ENCODE measurements around the gene NACC2.

Gene NACC2

DNA sequence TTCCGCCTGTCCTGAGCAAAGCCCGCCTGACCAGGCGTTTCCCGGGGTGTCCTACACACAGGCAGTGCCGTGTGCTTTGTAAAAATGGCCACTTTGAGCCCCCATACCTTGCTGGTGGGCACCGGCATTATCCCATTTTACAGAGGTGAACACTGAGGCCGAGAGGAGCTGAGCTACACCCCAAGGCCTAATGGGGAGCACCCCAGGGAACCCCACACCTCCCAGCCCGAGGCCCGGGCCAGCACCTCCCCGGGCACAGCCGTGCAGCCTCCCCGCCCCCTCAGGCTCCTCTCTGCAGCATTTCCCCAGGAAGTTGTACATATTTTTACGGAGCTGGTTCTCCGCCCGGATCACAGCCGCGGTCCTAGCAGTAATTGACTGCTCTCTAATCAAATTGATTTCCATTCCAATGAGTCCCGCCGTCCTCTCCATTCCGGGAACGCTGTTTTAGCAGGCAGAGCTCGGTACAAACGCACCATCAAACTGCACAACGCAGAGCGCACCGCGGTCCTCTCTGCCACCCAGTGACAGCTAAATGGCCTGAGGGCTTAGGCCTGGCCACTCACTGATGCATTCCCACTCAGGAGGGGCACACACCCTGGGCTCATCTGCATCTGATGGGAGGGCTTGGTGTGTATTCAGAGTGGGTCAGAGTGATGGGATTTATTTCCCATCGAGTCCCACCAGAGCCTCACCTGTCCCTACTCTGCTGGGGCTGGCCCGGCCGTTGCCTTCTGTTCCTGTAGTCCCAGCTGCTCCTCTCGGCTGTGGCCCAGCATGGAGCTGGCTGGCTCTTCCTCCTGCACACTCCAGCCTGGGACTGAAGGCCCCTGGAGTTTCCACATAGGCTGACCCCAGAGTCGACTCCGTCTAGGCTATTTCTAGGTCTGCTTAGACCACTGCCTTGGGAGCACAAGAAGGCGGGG, 97.7 kb downstream of the NACC2 start:
- no peak for DNase-seq (ENCODE audit: low read depth in 1 of 2, low spot score in 1 of 2)

DNA sequence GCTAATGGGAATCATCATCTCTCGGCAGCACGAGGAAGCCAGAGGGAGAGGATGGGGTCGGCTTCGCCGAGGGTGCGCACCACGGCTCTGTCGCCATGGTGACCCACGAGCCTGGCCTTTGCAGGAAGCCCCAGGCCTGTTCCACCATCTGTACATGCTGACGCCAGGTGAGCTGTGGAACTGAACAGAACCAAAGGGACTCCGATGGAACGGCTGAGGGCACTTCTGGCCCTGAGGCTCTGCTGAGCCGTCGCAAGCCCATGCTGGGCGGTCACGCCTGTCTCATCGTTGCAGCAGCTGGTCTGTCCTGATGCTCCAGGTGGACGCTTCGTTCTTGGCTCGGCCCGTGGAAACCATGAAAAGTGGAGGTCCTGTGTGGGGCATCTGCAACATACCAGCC, 99.3 kb downstream of the NACC2 start:
- no peak for DNase-seq (ENCODE audit: low read depth in 1 of 2, low spot score in 1 of 2)

GRCh38 chr9:135994501-135995192, 100.4 kb downstream of the NACC2 start:
- DNase-seq (ENCODE audit: low read depth in 1 of 2, low spot score in 1 of 2) = no peak

- DNase-seq (ENCODE audit: low read depth in 1 of 2, low spot score in 1 of 2) = no peak
Measured at GRCh38 chr9:135993765-135994500, 101.2 kb downstream of the NACC2 start.

DNA sequence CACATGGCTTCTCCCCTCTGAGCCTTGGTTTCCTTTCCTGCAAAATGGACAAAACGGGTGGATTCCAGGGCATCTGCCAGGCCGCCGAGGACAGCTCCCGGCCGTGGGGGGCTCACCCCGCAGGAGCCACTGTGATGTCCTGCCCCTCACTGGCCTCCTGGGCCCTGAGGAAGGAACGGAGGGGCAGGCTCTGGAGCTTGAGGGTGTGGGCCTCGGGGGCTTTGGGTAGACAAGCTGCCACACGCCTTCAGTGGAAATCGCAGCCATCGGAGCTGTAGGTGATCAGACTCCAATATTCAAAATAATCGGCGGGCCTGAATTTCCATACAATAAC, 101.7 kb downstream of the NACC2 start:
- no peak for DNase-seq (ENCODE audit: low read depth in 1 of 2, low spot score in 1 of 2)

GRCh38 chr9:135992486-135993408, 102.3 kb downstream of the NACC2 start:
- DNase-seq (ENCODE audit: low read depth in 1 of 2, low spot score in 1 of 2) = no peak

GRCh38 chr9:135991771-135992170, 103.3 kb downstream of the NACC2 start:
- no peak for DNase-seq (ENCODE audit: low read depth in 1 of 2, low spot score in 1 of 2)

- peak in 1 of 2 donors; percentile 34 for DNase-seq (ENCODE audit: low read depth in 1 of 2, low spot score in 1 of 2)
Measured at GRCh38 chr9:135990468-135991429, 104.3 kb downstream of the NACC2 start.

DNA sequence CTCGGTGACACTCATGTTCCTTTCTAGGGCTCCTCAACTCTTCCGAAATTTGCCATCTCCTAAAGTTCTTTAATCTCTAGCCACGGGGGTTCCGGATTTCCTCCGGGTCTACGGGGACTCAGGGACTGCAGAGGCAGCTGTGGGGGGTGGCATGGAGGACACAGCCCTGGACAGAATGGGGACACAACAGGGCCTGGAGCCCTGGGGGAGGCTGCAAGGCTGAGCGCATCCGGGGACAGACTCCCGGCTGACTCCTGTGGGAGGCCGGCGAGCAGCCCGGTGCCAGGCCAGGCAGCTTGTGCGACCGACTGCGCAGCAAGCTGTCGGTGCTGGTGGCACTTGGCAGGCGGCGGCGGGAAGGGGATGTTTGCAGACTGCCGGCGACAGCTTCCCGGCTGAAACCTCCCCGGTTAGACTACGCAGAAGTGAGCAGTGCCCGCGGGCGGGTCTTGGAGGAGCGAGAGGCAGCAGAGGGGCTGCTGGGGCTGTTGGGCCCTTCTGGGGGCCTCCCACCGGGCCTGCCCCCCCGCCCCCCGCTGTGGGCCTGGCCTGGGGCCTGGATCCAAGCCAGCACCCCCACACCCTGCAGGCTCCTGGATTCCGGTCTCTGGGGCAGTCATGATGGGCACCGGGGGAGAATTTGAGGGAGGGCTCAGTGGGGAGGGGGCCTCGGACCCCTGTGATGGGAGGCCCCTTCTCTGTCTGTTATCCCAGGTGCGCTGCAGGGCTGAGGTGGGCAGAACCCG, 105.2 kb downstream of the NACC2 start:
- DNase-seq (ENCODE audit: low read depth in 1 of 2, low spot score in 1 of 2) = no peak

GRCh38 chr9:135989157-135989556, 105.9 kb downstream of the NACC2 start:
- no peak for DNase-seq (ENCODE audit: low read depth in 1 of 2, low spot score in 1 of 2)

DNA sequence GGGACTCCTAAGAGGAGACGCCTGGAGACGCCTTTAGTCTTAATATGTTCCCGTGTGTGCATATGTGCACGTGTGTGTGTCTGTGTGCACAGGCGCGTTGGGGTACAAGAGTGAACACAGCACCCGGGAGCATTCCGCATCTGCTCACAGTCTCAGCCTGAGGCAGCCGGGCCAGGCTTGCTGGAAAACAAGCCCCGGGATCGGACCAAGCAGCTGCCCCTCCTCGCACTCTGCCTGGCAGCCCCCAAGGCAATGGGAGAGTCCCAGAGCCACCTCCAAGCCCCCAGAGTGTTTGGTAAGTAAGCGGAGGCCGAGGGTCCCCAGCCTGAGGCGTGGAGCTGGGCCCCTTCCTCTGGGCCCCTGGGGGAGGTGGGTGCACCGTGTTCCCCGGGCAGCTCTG, 106.6 kb downstream of the NACC2 start:
- DNase-seq (ENCODE audit: low read depth in 1 of 2, low spot score in 1 of 2) = no peak

DNA sequence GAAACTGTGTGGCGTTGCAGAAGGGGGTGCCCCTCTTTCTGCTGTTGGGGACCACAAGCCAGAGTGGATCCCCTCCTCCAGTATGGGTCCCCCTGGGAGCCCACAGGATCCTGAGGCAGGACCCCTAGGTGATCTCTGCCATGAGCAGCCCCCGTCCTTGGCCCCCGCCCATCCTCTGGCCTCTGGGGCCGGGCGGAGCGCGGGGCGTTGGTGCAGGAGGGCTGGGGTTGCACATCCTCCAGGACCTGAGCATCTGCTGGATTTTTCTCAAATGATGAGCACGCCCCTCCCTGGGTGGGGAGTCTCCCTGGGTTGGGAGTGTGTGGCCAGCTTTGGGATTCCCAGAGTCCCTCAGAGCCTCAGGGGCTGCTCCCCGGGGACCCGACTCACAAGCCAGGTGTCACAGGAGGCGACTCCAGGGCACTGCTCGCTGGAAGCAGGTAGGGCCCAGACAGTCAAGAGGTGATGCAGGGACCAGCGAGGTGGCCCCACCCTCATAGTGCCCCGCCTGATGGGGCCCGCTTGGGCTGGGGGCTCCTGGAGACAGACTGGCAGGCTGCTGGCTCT, 107.2 kb downstream of the NACC2 start:
- DNase-seq (ENCODE audit: low read depth in 1 of 2, low spot score in 1 of 2) = no peak

DNA sequence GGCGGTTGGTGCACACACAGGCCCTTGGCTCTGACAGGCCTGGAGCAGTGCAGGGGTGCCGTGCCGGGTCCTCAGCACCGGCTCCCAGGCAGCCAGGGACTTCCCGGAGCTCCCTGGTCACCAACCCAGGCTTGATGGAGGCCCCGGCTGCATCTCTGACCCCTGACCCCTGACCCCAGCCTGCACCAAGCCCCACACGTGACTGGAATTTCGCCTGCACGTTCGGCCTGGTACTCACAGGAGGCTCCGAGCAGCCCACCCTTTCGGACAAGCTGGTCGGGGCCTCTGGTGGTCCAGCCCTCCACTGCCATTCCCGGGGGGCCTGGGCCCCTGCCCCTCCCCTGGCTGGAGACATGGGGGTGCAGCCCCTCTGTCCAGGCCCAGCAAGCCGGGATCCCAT, 108.5 kb downstream of the NACC2 start:
- DNase-seq (ENCODE audit: low read depth in 1 of 2, low spot score in 1 of 2) = no peak

DNA sequence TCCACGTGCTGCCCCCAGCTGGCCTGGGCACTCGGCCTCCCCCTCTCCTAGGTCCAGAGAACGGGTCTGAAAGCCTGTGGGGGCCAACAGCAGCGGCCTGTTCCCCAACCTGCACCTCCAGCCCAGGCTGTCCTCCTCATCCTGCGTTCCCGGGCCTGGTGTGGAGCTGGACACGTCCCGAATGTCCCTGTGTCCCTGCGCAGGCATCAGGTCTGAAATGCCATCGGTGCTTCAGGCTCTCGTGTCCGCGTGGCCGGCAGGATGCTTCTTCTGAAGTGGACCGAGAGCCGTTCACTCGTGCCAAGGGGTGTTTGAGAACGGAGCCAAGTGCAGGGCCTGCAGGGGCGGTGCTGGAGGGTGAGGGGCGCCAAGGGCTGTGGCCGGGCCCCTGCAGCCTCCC, 109.2 kb downstream of the NACC2 start:
- DNase-seq (ENCODE audit: low read depth in 1 of 2, low spot score in 1 of 2) = no peak

GRCh38 chr9:135985459-135985774, 109.7 kb downstream of the NACC2 start:
- no peak for DNase-seq (ENCODE audit: low read depth in 1 of 2, low spot score in 1 of 2)

GRCh38 chr9:135984072-135984710, 110.9 kb downstream of the NACC2 start:
- no peak for DNase-seq (ENCODE audit: low read depth in 1 of 2, low spot score in 1 of 2)

- DNase-seq (ENCODE audit: low read depth in 1 of 2, low spot score in 1 of 2) = no peak
Measured at GRCh38 chr9:135983208-135984071, 111.6 kb downstream of the NACC2 start.
